Ishikawa (cell line): Measurements from ENCODE around the gene ARHGAP9.

ENCODE experiments used
- CEBPB ChIP-seq: IDR thresholded peaks from 2 replicates; pipeline ENCODE4 v1.6.1; 2012
- CREB1 ChIP-seq: IDR thresholded peaks from 2 replicates; pipeline ENCODE4 v1.6.1; 2012; ENCODE audit warnings: low read depth
- EGR1 ChIP-seq: IDR thresholded peaks from 2 replicates; pipeline ENCODE4 v1.6.1; 2012
- EP300 ChIP-seq: IDR thresholded peaks from 2 replicates; pipeline ENCODE4 v1.6.1; 2012; ENCODE audit warnings: borderline replicate concordance
- FOXM1 ChIP-seq: IDR thresholded peaks from 2 replicates; pipeline ENCODE4 v1.6.1; 2012; ENCODE audit warnings: low read depth, borderline replicate concordance
- NFIC ChIP-seq: IDR thresholded peaks from 2 replicates; pipeline ENCODE4 v1.6.1; 2012
- RAD21 ChIP-seq: IDR thresholded peaks from 2 replicates; pipeline ENCODE4 v1.6.1; 2012; ENCODE audit warnings: low read depth
- TAF1 ChIP-seq: IDR thresholded peaks from 2 replicates; pipeline ENCODE4 v1.6.1; 2012; ENCODE audit warnings: low read depth, mild to moderate bottlenecking
- TCF12 ChIP-seq: IDR thresholded peaks from 2 replicates; pipeline ENCODE4 v1.6.1; 2012; ENCODE audit warnings: low read depth
- TEAD4 ChIP-seq: IDR thresholded peaks from 2 replicates; pipeline ENCODE4 v1.6.1; 2012
- USF1 ChIP-seq: IDR thresholded peaks from 2 replicates; pipeline ENCODE4 v1.6.1; 2012
- YY1 ChIP-seq: IDR thresholded peaks from 2 replicates; pipeline ENCODE4 v1.6.1; 2012; ENCODE audit warnings: low read depth
- ZBTB7A ChIP-seq: IDR thresholded peaks from 2 replicates; pipeline ENCODE4 v1.6.1; 2012; ENCODE audit warnings: low read depth
- TF ChIP-seq, protein P1 (sequence below): IDR thresholded peaks from 2 replicates; pipeline ENCODE4 v1.6.1; 2012; ENCODE audit warnings: low read depth, mild to moderate bottlenecking
- TF ChIP-seq, protein P2 (sequence below): IDR thresholded peaks from 2 replicates; pipeline ENCODE4 v1.6.1; 2012

Gene ARHGAP9

DNA sequence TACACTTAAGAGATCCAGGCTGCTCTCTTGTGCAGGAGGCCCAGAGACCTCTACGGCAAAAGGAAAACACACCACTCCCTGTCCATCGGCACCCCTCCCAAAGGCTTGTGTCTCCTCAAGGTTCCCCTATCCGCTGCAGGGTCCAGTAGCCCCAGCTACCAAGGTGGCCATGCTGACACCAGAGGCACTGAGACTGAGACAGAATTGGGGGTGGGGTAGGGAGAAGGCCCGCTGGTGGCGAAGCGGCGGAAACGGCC, 40.1 kb upstream of the ARHGAP9 start:
- TF ChIP-seq, protein P1, sequence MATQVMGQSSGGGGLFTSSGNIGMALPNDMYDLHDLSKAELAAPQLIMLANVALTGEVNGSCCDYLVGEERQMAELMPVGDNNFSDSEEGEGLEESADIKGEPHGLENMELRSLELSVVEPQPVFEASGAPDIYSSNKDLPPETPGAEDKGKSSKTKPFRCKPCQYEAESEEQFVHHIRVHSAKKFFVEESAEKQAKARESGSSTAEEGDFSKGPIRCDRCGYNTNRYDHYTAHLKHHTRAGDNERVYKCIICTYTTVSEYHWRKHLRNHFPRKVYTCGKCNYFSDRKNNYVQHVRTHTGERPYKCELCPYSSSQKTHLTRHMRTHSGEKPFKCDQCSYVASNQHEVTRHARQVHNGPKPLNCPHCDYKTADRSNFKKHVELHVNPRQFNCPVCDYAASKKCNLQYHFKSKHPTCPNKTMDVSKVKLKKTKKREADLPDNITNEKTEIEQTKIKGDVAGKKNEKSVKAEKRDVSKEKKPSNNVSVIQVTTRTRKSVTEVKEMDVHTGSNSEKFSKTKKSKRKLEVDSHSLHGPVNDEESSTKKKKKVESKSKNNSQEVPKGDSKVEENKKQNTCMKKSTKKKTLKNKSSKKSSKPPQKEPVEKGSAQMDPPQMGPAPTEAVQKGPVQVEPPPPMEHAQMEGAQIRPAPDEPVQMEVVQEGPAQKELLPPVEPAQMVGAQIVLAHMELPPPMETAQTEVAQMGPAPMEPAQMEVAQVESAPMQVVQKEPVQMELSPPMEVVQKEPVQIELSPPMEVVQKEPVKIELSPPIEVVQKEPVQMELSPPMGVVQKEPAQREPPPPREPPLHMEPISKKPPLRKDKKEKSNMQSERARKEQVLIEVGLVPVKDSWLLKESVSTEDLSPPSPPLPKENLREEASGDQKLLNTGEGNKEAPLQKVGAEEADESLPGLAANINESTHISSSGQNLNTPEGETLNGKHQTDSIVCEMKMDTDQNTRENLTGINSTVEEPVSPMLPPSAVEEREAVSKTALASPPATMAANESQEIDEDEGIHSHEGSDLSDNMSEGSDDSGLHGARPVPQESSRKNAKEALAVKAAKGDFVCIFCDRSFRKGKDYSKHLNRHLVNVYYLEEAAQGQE, result no peak
- TF ChIP-seq TEAD4 (no peak), CEBPB (no peak), FOXM1 (no peak), YY1 (no peak), NFIC (no peak), EP300 (no peak), TCF12 (no peak), USF1 (no peak), TAF1 (no peak), EGR1 (no peak), RAD21 (no peak), ZBTB7A (no peak), CREB1 (no peak)
- TF ChIP-seq, protein P2, sequence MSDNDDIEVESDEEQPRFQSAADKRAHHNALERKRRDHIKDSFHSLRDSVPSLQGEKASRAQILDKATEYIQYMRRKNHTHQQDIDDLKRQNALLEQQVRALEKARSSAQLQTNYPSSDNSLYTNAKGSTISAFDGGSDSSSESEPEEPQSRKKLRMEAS, result no peak

- TF ChIP-seq, protein P2, result no peak
- TF ChIP-seq, protein P1, result no peak
- no peak for TF ChIP-seq CREB1
- no peak for TF ChIP-seq TEAD4
- no peak for TF ChIP-seq EP300
- no peak for TF ChIP-seq RAD21
- no peak for TF ChIP-seq FOXM1
- no peak for TF ChIP-seq CEBPB
- TF ChIP-seq ZBTB7A, result no peak
- TF ChIP-seq YY1, result no peak
- no peak for TF ChIP-seq TAF1
- no peak for TF ChIP-seq NFIC
- TF ChIP-seq TCF12, result no peak
- no peak for TF ChIP-seq EGR1
- TF ChIP-seq USF1, result no peak
Measured at GRCh38 chr12:57518920-57519795, 39.5 kb upstream of the ARHGAP9 start.

- TF ChIP-seq CREB1 (no peak), TCF12 (no peak), FOXM1 (no peak), CEBPB (no peak), TEAD4 (no peak), NFIC (no peak), USF1 (no peak), EGR1 (no peak), RAD21 (no peak), ZBTB7A (no peak), TAF1 (no peak)
- TF ChIP-seq, protein P1, result no peak
Measured at GRCh38 chr12:57518176-57518919, 38.7 kb upstream of the ARHGAP9 start.
